SK-N-SH (cell line): Measurements from ENCODE around the gene TULP4.

Experiments
- EP300 ChIP-seq, 2 experiments: IDR thresholded peaks; 2 replicates each; pipeline versions ENCODE4 v1.4.0 to v1.6.1; 2012; ENCODE audit warnings: borderline replicate concordance in 1 of 2, low read depth in 1 of 2, low read length in 1 of 2
- RCOR1 ChIP-seq: fragments of 150-350 bp; IDR thresholded peaks from 2 replicates; pipeline ENCODE4 v1.6.1; 2017; ENCODE audit warnings: antibody characterized with exemption, low read length
- TCF12 ChIP-seq: IDR thresholded peaks from 2 replicates; pipeline ENCODE4 v1.4.0; 2012
- TF ChIP-seq, protein P1 (sequence below): IDR thresholded peaks from 2 replicates; pipeline ENCODE4 v1.4.0; 2012; ENCODE audit warnings: low read depth
- TF ChIP-seq, protein P2 (sequence below): fragments of 200-600 bp; sonication (generic); IDR thresholded peaks from 2 replicates; pipeline ENCODE4 v1.6.1; 2017; ENCODE audit warnings: antibody characterized with exemption, mild to moderate bottlenecking, moderate library complexity

DNA sequence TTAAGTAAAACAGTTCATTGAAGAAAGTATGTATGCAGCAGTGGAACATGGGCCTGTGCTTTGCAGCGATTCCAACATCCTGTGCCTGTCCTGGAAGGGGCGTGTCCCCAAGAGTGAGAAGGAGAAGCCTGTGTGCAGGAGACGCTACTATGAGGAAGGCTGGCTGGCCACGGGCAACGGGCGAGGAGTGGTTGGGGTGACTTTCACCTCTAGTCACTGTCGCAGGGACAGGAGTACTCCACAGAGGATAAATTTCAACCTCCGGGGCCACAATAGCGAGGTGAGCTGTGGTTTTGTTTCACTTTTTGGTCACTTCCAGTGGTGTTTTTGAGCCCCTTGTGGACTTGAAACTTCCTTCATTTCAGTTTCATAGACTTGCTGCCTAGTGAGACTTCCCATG is 1.7 kb downstream of the TULP4 start:
- TF ChIP-seq, protein P1, sequence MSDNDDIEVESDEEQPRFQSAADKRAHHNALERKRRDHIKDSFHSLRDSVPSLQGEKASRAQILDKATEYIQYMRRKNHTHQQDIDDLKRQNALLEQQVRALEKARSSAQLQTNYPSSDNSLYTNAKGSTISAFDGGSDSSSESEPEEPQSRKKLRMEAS: no peak
- TF ChIP-seq TCF12 (no peak), RCOR1 (no peak), EP300 (IDR thresholded peaks at IDR 0.05; ENCODE audit: borderline replicate concordance in 1 of 2, low read depth in 1 of 2, low read length in 1 of 2) (no peak)
- TF ChIP-seq, protein P2, sequence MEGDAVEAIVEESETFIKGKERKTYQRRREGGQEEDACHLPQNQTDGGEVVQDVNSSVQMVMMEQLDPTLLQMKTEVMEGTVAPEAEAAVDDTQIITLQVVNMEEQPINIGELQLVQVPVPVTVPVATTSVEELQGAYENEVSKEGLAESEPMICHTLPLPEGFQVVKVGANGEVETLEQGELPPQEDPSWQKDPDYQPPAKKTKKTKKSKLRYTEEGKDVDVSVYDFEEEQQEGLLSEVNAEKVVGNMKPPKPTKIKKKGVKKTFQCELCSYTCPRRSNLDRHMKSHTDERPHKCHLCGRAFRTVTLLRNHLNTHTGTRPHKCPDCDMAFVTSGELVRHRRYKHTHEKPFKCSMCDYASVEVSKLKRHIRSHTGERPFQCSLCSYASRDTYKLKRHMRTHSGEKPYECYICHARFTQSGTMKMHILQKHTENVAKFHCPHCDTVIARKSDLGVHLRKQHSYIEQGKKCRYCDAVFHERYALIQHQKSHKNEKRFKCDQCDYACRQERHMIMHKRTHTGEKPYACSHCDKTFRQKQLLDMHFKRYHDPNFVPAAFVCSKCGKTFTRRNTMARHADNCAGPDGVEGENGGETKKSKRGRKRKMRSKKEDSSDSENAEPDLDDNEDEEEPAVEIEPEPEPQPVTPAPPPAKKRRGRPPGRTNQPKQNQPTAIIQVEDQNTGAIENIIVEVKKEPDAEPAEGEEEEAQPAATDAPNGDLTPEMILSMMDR: no peak
